ENCODE data around the gene BICC1. TPM values are rescaled to one million over a fixed set of nuclear protein-coding genes. Genes with fewer than 3 reads are reported as not detected.

BICC1 gene
- total and polyA plus RNA-seq, 2 of the 4 experiments (the other 2 are of a cell fraction): 5.7 to 42.5 TPM

DNA sequence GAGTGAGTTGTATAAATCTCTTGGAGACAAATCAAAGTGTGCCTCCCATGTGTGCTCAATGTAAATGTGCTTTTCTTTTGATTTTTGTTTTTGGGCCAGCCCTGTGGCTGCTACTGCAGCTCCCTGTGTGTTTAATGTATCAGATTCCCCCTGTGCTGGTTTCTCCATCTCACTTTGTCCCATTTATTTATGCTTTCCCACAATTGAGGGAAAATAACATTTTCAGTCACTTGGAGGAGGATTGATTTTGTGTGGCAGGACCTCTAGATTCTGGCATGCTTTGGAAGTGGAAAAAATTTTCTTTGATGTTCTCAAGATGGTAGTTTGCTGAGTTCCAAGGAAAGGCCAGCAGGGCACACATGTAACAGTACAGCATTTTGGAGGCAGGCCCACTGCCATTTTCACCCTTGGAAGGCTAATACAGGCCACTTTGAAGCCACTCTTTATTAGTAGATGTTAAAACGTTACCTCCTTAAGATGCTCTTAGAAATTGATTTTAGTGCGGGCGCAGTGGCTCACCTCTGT, 323.6 kb downstream of the BICC1 start:
- no peaks in the 10 kb centered on the region for H3K36me3 ChIP-seq (ENCODE audit: control insufficient read depth, insufficient read depth, low read length)
- ChIA-PET POLR2A (ENCODE audit: unreplicated experiment) (no interaction called here), CTCF (no interaction called here)
- H3K4ac ChIP-seq (ENCODE audit: low read depth, low read length): no peak overlapping the region
- in situ Hi-C loops (cut with MboI; ENCODE audit: low sequenced_read_pairs): no loop called here
- H4K91ac ChIP-seq (ENCODE audit: insufficient read depth, low read depth, low read length): no peak overlapping the region
- dilution Hi-C loops (cut with HindIII; ENCODE audit: low sequenced_read_pairs, unreplicated experiment): no loop called here
- no CpG with 5 or more reads among the region's 3 CpGs for WGBS, 2 experiments (ENCODE audit: extremely low coverage in 2 of 2, insufficient read length in 1 of 2)
- H4K5ac ChIP-seq (ENCODE audit: low read depth, low read length): no peak overlapping the region
- H2AK5ac ChIP-seq (ENCODE audit: low read depth, low read length): no peak overlapping the region
- ATAC-seq (ENCODE audit: low read depth): no peak
- no peaks in the 10 kb centered on the region for H4K20me1 ChIP-seq (ENCODE audit: insufficient read depth, low read length)
- no peaks in the 10 kb centered on the region for H3K9me3 ChIP-seq (ENCODE audit: control insufficient read depth, insufficient read depth, low read length)
- DNase-seq: no peak
- no peak overlapping the region for H2BK20ac ChIP-seq (ENCODE audit: low read depth, low read length)
- no TSS peak for BruUV-seq (replicated peaks)
- TF ChIP-seq, protein P1, sequence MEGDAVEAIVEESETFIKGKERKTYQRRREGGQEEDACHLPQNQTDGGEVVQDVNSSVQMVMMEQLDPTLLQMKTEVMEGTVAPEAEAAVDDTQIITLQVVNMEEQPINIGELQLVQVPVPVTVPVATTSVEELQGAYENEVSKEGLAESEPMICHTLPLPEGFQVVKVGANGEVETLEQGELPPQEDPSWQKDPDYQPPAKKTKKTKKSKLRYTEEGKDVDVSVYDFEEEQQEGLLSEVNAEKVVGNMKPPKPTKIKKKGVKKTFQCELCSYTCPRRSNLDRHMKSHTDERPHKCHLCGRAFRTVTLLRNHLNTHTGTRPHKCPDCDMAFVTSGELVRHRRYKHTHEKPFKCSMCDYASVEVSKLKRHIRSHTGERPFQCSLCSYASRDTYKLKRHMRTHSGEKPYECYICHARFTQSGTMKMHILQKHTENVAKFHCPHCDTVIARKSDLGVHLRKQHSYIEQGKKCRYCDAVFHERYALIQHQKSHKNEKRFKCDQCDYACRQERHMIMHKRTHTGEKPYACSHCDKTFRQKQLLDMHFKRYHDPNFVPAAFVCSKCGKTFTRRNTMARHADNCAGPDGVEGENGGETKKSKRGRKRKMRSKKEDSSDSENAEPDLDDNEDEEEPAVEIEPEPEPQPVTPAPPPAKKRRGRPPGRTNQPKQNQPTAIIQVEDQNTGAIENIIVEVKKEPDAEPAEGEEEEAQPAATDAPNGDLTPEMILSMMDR (conservative IDR thresholded peaks at IDR 0.05; ENCODE audit: low read depth, low read length): no peak
- no peak for TF ChIP-seq SMC3 (IDR thresholded peaks at IDR 0.05; ENCODE audit: low read depth, low read length)
- no peak for TF ChIP-seq CHD1 (IDR thresholded peaks at IDR 0.05; ENCODE audit: low read depth, low read length)
- TF ChIP-seq MAZ (IDR thresholded peaks at IDR 0.05; ENCODE audit: borderline replicate concordance, low read depth, low read length): no peak
- TF ChIP-seq RAD21 (IDR thresholded peaks at IDR 0.05; ENCODE audit: low read length): no peak
- TF ChIP-seq MXI1 (IDR thresholded peaks at IDR 0.05; ENCODE audit: borderline replicate concordance, low read depth, low read length): no peak
- TF ChIP-seq CEBPB (IDR thresholded peaks at IDR 0.05; ENCODE audit: low read depth, low read length): no peak
- TF ChIP-seq RCOR1 (IDR thresholded peaks at IDR 0.05; ENCODE audit: insufficient replicate concordance, low read length): no peak
- no peak for TF ChIP-seq USF2 (IDR thresholded peaks at IDR 0.05; ENCODE audit: low read depth, low read length)
- TF ChIP-seq, protein P2, sequence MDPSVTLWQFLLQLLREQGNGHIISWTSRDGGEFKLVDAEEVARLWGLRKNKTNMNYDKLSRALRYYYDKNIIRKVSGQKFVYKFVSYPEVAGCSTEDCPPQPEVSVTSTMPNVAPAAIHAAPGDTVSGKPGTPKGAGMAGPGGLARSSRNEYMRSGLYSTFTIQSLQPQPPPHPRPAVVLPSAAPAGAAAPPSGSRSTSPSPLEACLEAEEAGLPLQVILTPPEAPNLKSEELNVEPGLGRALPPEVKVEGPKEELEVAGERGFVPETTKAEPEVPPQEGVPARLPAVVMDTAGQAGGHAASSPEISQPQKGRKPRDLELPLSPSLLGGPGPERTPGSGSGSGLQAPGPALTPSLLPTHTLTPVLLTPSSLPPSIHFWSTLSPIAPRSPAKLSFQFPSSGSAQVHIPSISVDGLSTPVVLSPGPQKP (IDR thresholded peaks at IDR 0.05; ENCODE audit: borderline replicate concordance, low read depth, low read length): no peak
- no peak for TF ChIP-seq NFE2L2 (IDR thresholded peaks at IDR 0.05; ENCODE audit: low read depth, low read length)
- TF ChIP-seq BHLHE40 (IDR thresholded peaks at IDR 0.05; ENCODE audit: low read depth, low read length): no peak
- TF ChIP-seq POLR2A (IDR thresholded peaks at IDR 0.05; ENCODE audit: low read depth, low read length): no peak
- no peak for TF ChIP-seq MAFK (IDR thresholded peaks at IDR 0.05; ENCODE audit: low read depth, low read length)
- TF ChIP-seq FOS (IDR thresholded peaks at IDR 0.05; ENCODE audit: low read depth, low read length): no peak
- TF ChIP-seq RFX5 (IDR thresholded peaks at IDR 0.05; ENCODE audit: low read depth, low read length): no peak
- no peak overlapping the region for H3K14ac ChIP-seq (replicated peaks; ENCODE audit: low read depth, low read length)
- H2AFZ ChIP-seq (replicated peaks; ENCODE audit: low read length, poor library complexity): no peak overlapping the region
- H3K4me2 ChIP-seq (ENCODE audit: low read depth, low read length): no peak overlapping the region
- no peak overlapping the region for H3K4me3 ChIP-seq (ENCODE audit: insufficient read depth, low read depth, low read length)
- H2BK120ac ChIP-seq (ENCODE audit: low read depth, low read length): no peak overlapping the region
- H2AK9ac ChIP-seq (replicated peaks; ENCODE audit: low read depth, low read length, poor library complexity): no peak overlapping the region
- H4K8ac ChIP-seq (ENCODE audit: low read depth in 2 of 2, low read length in 2 of 2): no peak overlapping the region
- H2BK5ac ChIP-seq (ENCODE audit: low read depth, low read length, poor library complexity, severe bottlenecking): no peak overlapping the region
- intact Hi-C loops (cut with micrococcal nuclease): no loop called here
- no peaks in the 10 kb centered on the region for H3K79me1 ChIP-seq (ENCODE audit: low read depth in 1 of 2, low read length in 2 of 2)
- no peak overlapping the region for H2BK15ac ChIP-seq (ENCODE audit: low read depth, low read length)
- no peak overlapping the region for H3K23ac ChIP-seq (ENCODE audit: low read depth, low read length)
- H3K27me3 ChIP-seq (ENCODE audit: control insufficient read depth, insufficient read depth, low read length): peaks cover 2% of the 10 kb centered on the region
- H3K56ac ChIP-seq (ENCODE audit: extremely low read depth, insufficient read depth, low read length): no peak overlapping the region
- H3K9me1 ChIP-seq (ENCODE audit: insufficient read depth, low read length): no peaks in the 10 kb centered on the region
- no peaks in the 10 kb centered on the region for H3K4me1 ChIP-seq (ENCODE audit: control insufficient read depth, insufficient read depth, low read length)
- no peak overlapping the region for H3K9ac ChIP-seq (ENCODE audit: low read depth, low read length)
- H3K18ac ChIP-seq (ENCODE audit: low read depth, low read length): no peak overlapping the region
- H3K27ac ChIP-seq (ENCODE audit: insufficient read depth, low read length): no peak overlapping the region

All from IMR-90 (cell line).